Psoas muscle (tissue), 8 donors: ENCODE measurements around the gene CACNA2D4. TPM values are rescaled to one million over a fixed set of nuclear protein-coding genes. Genes with fewer than 3 reads are reported as not detected.

Experiments used
- ATAC-seq, 4 donors: fragments of 200-7000 bp; cut with Tn5 transposase; one replicate each; pipeline ENCODE4 v1.9.1; 2020; ENCODE audit warnings: moderate library complexity in 3 of 4, mild to moderate bottlenecking in 2 of 4
- DNase-seq, 2 donors: peaks; one replicate each; pipeline ENCODE4 v3.0.0-alpha.2; 2020
- H3K27ac ChIP-seq: fragments of 200-600 bp; one replicate; pipeline ENCODE4 v1.8.0; 2022
- H3K27me3 ChIP-seq, 3 donors: fragments of 200-600 bp in 1 of 3; one replicate each; pipeline versions ENCODE4 v1.6.1 to v1.8.0; 2013 to 2022; ENCODE audit warnings: low read length in 2 of 3, mild to moderate bottlenecking in 2 of 3, moderate library complexity in 1 of 3; ENCODE audit not compliant: insufficient read depth in 3 of 3
- H3K36me3 ChIP-seq, 2 donors: fragments of 200-600 bp in 1 of 2; one replicate each; pipeline versions ENCODE4 v1.6.1 to v1.8.0; 2013 to 2022; ENCODE audit warnings: low read depth in 1 of 2, mild to moderate bottlenecking in 1 of 2, moderate library complexity in 1 of 2; ENCODE audit not compliant: insufficient read depth in 1 of 2
- H3K4me1 ChIP-seq: fragments of 200-600 bp; one replicate; pipeline ENCODE4 v1.8.0; 2022
- H3K4me3 ChIP-seq: fragments of 200-600 bp; one replicate; pipeline ENCODE4 v1.8.0; 2022; ENCODE audit warnings: mild to moderate bottlenecking
- H3K9me3 ChIP-seq: fragments of 200-600 bp; one replicate; pipeline ENCODE4 v1.8.0; 2022
- CTCF ChIP-seq: fragments of 200-600 bp; IDR thresholded peaks from one replicate; pipeline ENCODE4 v1.8.0; 2022; ENCODE audit warnings: antibody characterized with exemption
- WGBS, 3 donors: extraction: QIAGEN DNeasy Blood & Tissue Kit; methylation state at CpG; one replicate each; pipeline versions ENCODE4 v1.1.6 to v1.1.7; 2013; 5-methylcytosine and 5-hydroxymethylcytosine counted together
- intact Hi-C, 2 donors: fragments of 100-400 bp; cut with DNase I; formaldehyde crosslinking; loops; one replicate each; pipeline versions ENCODE4 v1.11.0 to v1.14.2; 2022
- polyA plus RNA-seq, 3 donors: library from polyadenylated mRNA; stranded (reverse); fragments of 200-250 nt; gene quantifications; one replicate each; pipeline ENCODE4 v1.2.3, GENCODE V29; 2013
- total RNA-seq, 4 donors: library from RNA; stranded (reverse); fragmentation: NEBNext Ultra II Directional in 2 of 4; extraction: Animal tissue kit (Norgen Biotek cat#: 25700) in 2 of 4; gene quantifications; one replicate each; pipeline versions ENCODE4 v1.2.1 to v1.2.4, GENCODE V29; 2021 to 2023
- donor health status: healthy with polysubstance abuse.
- donor health status: DM: no; HTN: no; CAD: no; lungs with moderate emphysema.
- donor health status: Bipolar disorder and iron deficiency.
- donor health status: healthy.
- donor health status: DM: yes; HTN: yes; CAD: no.
- donor health status: DM: no; HTN: no; CAD: no.
- donor health status: DM: no; HTN: no; CAD: no.
- donor health status: DM: yes; HTN: yes; CAD: no.

CACNA2D4 gene
- total and polyA plus RNA-seq, 7 donors: 0.74 to 1.8 (median 0.93) TPM

GRCh38 chr12:1837541-1838204 lies 80.8 kb downstream of the CACNA2D4 start:
- H3K9me3 ChIP-seq: no peaks in the 10 kb centered on the region
- no peaks in the 10 kb centered on the region for H3K4me1 ChIP-seq
- H3K27ac ChIP-seq: no peak overlapping the region
- no peak for TF ChIP-seq CTCF
- intact Hi-C loops: loop anchor here in 1 of 2 donors (5.0 kb wide), 1 partner anchor 75 kb away; no protein-coding TSS in a partner anchor
- H3K36me3 ChIP-seq: no peaks in the 10 kb centered on the region
- peaks cover 0 to 12% (median 4%) of the 10 kb centered on the region in 3 donors for H3K27me3 ChIP-seq
- H3K4me3 ChIP-seq: no peak overlapping the region
- ATAC-seq: no peak
- WGBS, 3 donors: 46 to 56% (median 53%) methylated on average over 12 of the region's 12 CpGs
- no peak for DNase-seq

GRCh38 chr12:1836854-1837421 lies 81.5 kb downstream of the CACNA2D4 start:
- H3K9me3 ChIP-seq: no peaks in the 10 kb centered on the region
- no peaks in the 10 kb centered on the region for H3K4me1 ChIP-seq
- no peak overlapping the region for H3K4me3 ChIP-seq
- DNase-seq (peak in 1 of 2 donors; percentile 4), ATAC-seq (no peak)
- H3K27me3 ChIP-seq: peaks cover 0 to 9% (median 4%) of the 10 kb centered on the region in 3 donors
- no peaks in the 10 kb centered on the region for H3K36me3 ChIP-seq
- 46 to 51% (median 49%) methylated on average over 21 to 22 of the region's 22 CpGs for WGBS, 3 donors
- no peak overlapping the region for H3K27ac ChIP-seq
- intact Hi-C loops: loop anchor here in 1 of 2 donors (5.0 kb wide), 1 partner anchor 75 kb away; no protein-coding TSS in a partner anchor
- no peak for TF ChIP-seq CTCF

GRCh38 chr12:1836241-1836803 lies 82.1 kb downstream of the CACNA2D4 start:
- Histone ChIP-seq H3K4me3 (no peak overlapping the region), H3K4me1 (no peaks in the 10 kb centered on the region), H3K27me3 (peaks cover 0 to 9% (median 4%) of the 10 kb centered on the region in 3 donors), H3K9me3 (no peaks in the 10 kb centered on the region), H3K36me3 (no peaks in the 10 kb centered on the region), H3K27ac (no peak overlapping the region)
- intact Hi-C loops: loop anchor here in 1 of 2 donors (5.0 kb wide), 1 partner anchor 76 kb away; no protein-coding TSS in a partner anchor
- ATAC-seq: no peak
- DNase-seq: peak in 1 of 2 donors; percentile 13
- TF ChIP-seq CTCF: no peak
- whole genome bisulfite sequencing, 3 donors: 66 to 75% (median 68%) methylated on average over 7 of the region's 7 CpGs

GRCh38 chr12:1835211-1836131 lies 83.0 kb downstream of the CACNA2D4 start:
- Histone ChIP-seq H3K27ac (no peak overlapping the region), H3K4me3 (no peak overlapping the region), H3K9me3 (no peaks in the 10 kb centered on the region), H3K4me1 (no peaks in the 10 kb centered on the region), H3K27me3 (peaks cover 0 to 9% (median 4%) of the 10 kb centered on the region in 3 donors), H3K36me3 (no peaks in the 10 kb centered on the region)
- WGBS, 3 donors: 74 to 80% (median 74%) methylated on average over 22 of the region's 22 CpGs
- no peak for TF ChIP-seq CTCF
- peak; percentile 3 to 38 for DNase-seq
- ATAC-seq: no peak
- intact Hi-C loops: loop anchor here in 1 of 2 donors (5.0 kb wide), 1 partner anchor 77 kb away; no protein-coding TSS in a partner anchor
